ENCODE results near the gene CFAP61.

CFAP61 gene

GRCh38 chr20:20275636-20276035 lies 223.3 kb downstream of the CFAP61 start:
- Mint-ChIP-seq H3K27ac (no peak overlapping the region), H3K27me3 (peaks cover 13% of the 10 kb centered on the region), H3K36me3 (ENCODE audit: low read depth) (no peaks in the 10 kb centered on the region), H3K4me3 (no peak overlapping the region), H3K4me1 (peaks cover 4% of the 10 kb centered on the region), H3K9me3 (no peaks in the 10 kb centered on the region)
- no peak for ATAC-seq
- DNase-seq, result no peak

- ATAC-seq, result no peak
- H3K27ac Mint-ChIP-seq, result no peak overlapping the region
- H3K27me3 Mint-ChIP-seq, result peaks cover 18% of the 10 kb centered on the region
- H3K36me3 Mint-ChIP-seq (ENCODE audit: low read depth), result no peaks in the 10 kb centered on the region
- H3K9me3 Mint-ChIP-seq, result no peaks in the 10 kb centered on the region
- H3K4me1 Mint-ChIP-seq, result peaks cover 4% of the 10 kb centered on the region
- no peak for DNase-seq
- no peak overlapping the region for H3K4me3 Mint-ChIP-seq
Measured at GRCh38 chr20:20276811-20277530, 224.6 kb downstream of the CFAP61 start.

GRCh38 chr20:20277894-20278335 lies 225.6 kb downstream of the CFAP61 start:
- no peak overlapping the region for H3K4me3 Mint-ChIP-seq
- no peak for ATAC-seq
- no peak overlapping the region for H3K27ac Mint-ChIP-seq
- H3K27me3 Mint-ChIP-seq, result peaks cover 22% of the 10 kb centered on the region
- peaks cover 4% of the 10 kb centered on the region for H3K4me1 Mint-ChIP-seq
- no peak for DNase-seq
- no peaks in the 10 kb centered on the region for H3K9me3 Mint-ChIP-seq
- H3K36me3 Mint-ChIP-seq (ENCODE audit: low read depth), result no peaks in the 10 kb centered on the region

GRCh38 chr20:20286061-20286460 lies 233.7 kb downstream of the CFAP61 start:
- H3K4me3 Mint-ChIP-seq, result no peak overlapping the region
- H3K4me1 Mint-ChIP-seq, result no peaks in the 10 kb centered on the region
- ATAC-seq (no peak), DNase-seq (no peak)
- no peaks in the 10 kb centered on the region for H3K36me3 Mint-ChIP-seq (ENCODE audit: low read depth)
- peaks cover 22% of the 10 kb centered on the region for H3K27me3 Mint-ChIP-seq
- H3K9me3 Mint-ChIP-seq, result peaks cover 4% of the 10 kb centered on the region
- H3K27ac Mint-ChIP-seq, result no peak overlapping the region

GRCh38 chr20:20289331-20289730 lies 237.0 kb downstream of the CFAP61 start:
- no peaks in the 10 kb centered on the region for H3K36me3 Mint-ChIP-seq (ENCODE audit: low read depth)
- H3K4me3 Mint-ChIP-seq, result no peak overlapping the region
- peaks cover 9% of the 10 kb centered on the region for H3K27me3 Mint-ChIP-seq
- H3K27ac Mint-ChIP-seq, result no peak overlapping the region
- DNase-seq (no peak), ATAC-seq (no peak)
- H3K9me3 Mint-ChIP-seq, result peaks cover 4% of the 10 kb centered on the region
- no peaks in the 10 kb centered on the region for H3K4me1 Mint-ChIP-seq

GRCh38 chr20:20292472-20292871 lies 240.1 kb downstream of the CFAP61 start:
- Mint-ChIP-seq H3K27ac (no peak overlapping the region), H3K9me3 (no peaks in the 10 kb centered on the region), H3K36me3 (ENCODE audit: low read depth) (no peaks in the 10 kb centered on the region), H3K4me3 (no peak overlapping the region), H3K27me3 (peaks cover 7% of the 10 kb centered on the region), H3K4me1 (no peaks in the 10 kb centered on the region)
- DNase-seq (no peak), ATAC-seq (no peak)

GRCh38 chr20:20293141-20293540 lies 240.8 kb downstream of the CFAP61 start:
- Mint-ChIP-seq H3K27me3 (peaks cover 8% of the 10 kb centered on the region), H3K9me3 (no peaks in the 10 kb centered on the region), H3K4me1 (no peaks in the 10 kb centered on the region), H3K4me3 (no peak overlapping the region), H3K36me3 (ENCODE audit: low read depth) (no peaks in the 10 kb centered on the region), H3K27ac (no peak overlapping the region)
- DNase-seq (no peak), ATAC-seq (no peak)

- no peaks in the 10 kb centered on the region for H3K36me3 Mint-ChIP-seq (ENCODE audit: low read depth)
- no peak overlapping the region for H3K27ac Mint-ChIP-seq
- no peaks in the 10 kb centered on the region for H3K4me1 Mint-ChIP-seq
- H3K9me3 Mint-ChIP-seq, result no peaks in the 10 kb centered on the region
- DNase-seq, result no peak
- H3K4me3 Mint-ChIP-seq, result no peak overlapping the region
- ATAC-seq, result no peak
- peaks cover 8% of the 10 kb centered on the region for H3K27me3 Mint-ChIP-seq
Measured at GRCh38 chr20:20293691-20294385, 241.5 kb downstream of the CFAP61 start.

- Mint-ChIP-seq H3K9me3 (no peaks in the 10 kb centered on the region), H3K4me1 (no peaks in the 10 kb centered on the region), H3K4me3 (no peak overlapping the region), H3K36me3 (ENCODE audit: low read depth) (no peaks in the 10 kb centered on the region), H3K27me3 (peaks cover 8% of the 10 kb centered on the region), H3K27ac (no peak overlapping the region)
- ATAC-seq, result no peak
- no peak for DNase-seq
Measured at GRCh38 chr20:20295621-20296498, 243.5 kb downstream of the CFAP61 start.

GRCh38 chr20:20297181-20297580 lies 244.8 kb downstream of the CFAP61 start:
- Mint-ChIP-seq H3K36me3 (ENCODE audit: low read depth) (no peaks in the 10 kb centered on the region), H3K4me1 (no peaks in the 10 kb centered on the region), H3K27me3 (peaks cover 8% of the 10 kb centered on the region), H3K27ac (no peak overlapping the region), H3K9me3 (no peaks in the 10 kb centered on the region), H3K4me3 (no peak overlapping the region)
- ATAC-seq (no peak), DNase-seq (no peak)

GRCh38 chr20:20297752-20298151 lies 245.4 kb downstream of the CFAP61 start:
- H3K4me1 Mint-ChIP-seq, result no peaks in the 10 kb centered on the region
- peaks cover 8% of the 10 kb centered on the region for H3K27me3 Mint-ChIP-seq
- ATAC-seq (no peak), DNase-seq (no peak)
- no peaks in the 10 kb centered on the region for H3K9me3 Mint-ChIP-seq
- H3K27ac Mint-ChIP-seq, result no peak overlapping the region
- H3K36me3 Mint-ChIP-seq (ENCODE audit: low read depth), result no peaks in the 10 kb centered on the region
- H3K4me3 Mint-ChIP-seq, result no peak overlapping the region

GRCh38 chr20:20299904-20300303 lies 247.6 kb downstream of the CFAP61 start:
- DNase-seq (no peak), ATAC-seq (no peak)
- Mint-ChIP-seq H3K27ac (no peak overlapping the region), H3K4me1 (no peaks in the 10 kb centered on the region), H3K27me3 (peaks cover 8% of the 10 kb centered on the region), H3K36me3 (ENCODE audit: low read depth) (no peaks in the 10 kb centered on the region), H3K4me3 (no peak overlapping the region), H3K9me3 (no peaks in the 10 kb centered on the region)

GRCh38 chr20:20303320-20303719 lies 251.0 kb downstream of the CFAP61 start:
- H3K4me3 Mint-ChIP-seq, result no peak overlapping the region

GRCh38 chr20:20303742-20304141 lies 251.4 kb downstream of the CFAP61 start:
- no peaks in the 10 kb centered on the region for H3K9me3 Mint-ChIP-seq
- H3K27me3 Mint-ChIP-seq, result no peaks in the 10 kb centered on the region
- DNase-seq, result no peak
- no peak overlapping the region for H3K4me3 Mint-ChIP-seq
- no peak for ATAC-seq
- H3K27ac Mint-ChIP-seq, result no peak overlapping the region
- no peaks in the 10 kb centered on the region for H3K4me1 Mint-ChIP-seq
- H3K36me3 Mint-ChIP-seq (ENCODE audit: low read depth), result no peaks in the 10 kb centered on the region

More at GRCh38 chr20:20303320-20303719, 251.0 kb downstream of the CFAP61 start:
- ATAC-seq, result no peak
- Mint-ChIP-seq H3K27ac (no peak overlapping the region), H3K9me3 (no peaks in the 10 kb centered on the region), H3K36me3 (ENCODE audit: low read depth) (no peaks in the 10 kb centered on the region), H3K4me1 (no peaks in the 10 kb centered on the region), H3K27me3 (no peaks in the 10 kb centered on the region)
- no peak for DNase-seq
